ENCODE results near the gene CCDC40.

DNA sequence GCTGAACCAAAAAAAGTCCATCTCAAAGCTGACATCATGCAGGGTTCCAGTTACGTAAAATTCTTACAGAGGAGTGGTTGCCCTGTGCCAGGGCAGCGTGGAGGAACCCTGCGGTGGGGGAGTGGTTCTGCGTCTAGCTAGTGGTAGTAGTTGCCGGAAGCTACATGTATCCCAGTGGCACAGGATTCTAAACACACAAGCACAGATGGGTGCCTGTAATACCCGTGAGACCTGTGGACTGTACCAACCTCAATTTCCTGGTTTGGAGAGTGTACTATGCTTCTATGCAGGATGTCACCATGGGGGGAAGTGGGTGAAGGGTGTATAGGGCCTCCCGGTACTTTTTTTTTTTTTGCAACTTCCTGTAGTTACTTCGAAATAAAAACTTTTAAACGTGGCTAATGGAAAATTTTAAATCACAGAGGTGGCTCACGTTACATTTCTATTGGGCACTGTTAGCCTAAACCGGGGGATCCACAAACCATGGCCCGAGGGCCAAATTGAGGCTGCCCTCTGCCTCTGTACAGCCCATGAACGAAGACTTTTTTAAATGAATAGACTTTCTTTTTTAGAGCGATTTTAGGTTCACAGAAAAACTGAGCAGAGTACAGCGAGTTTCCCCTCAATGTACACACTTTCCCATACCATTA lies 39.3 kb upstream of the CCDC40 start:
- TF ChIP-seq EZH2 (IDR thresholded peaks at IDR 0.05) = no peak
- TF ChIP-seq, protein P1, sequence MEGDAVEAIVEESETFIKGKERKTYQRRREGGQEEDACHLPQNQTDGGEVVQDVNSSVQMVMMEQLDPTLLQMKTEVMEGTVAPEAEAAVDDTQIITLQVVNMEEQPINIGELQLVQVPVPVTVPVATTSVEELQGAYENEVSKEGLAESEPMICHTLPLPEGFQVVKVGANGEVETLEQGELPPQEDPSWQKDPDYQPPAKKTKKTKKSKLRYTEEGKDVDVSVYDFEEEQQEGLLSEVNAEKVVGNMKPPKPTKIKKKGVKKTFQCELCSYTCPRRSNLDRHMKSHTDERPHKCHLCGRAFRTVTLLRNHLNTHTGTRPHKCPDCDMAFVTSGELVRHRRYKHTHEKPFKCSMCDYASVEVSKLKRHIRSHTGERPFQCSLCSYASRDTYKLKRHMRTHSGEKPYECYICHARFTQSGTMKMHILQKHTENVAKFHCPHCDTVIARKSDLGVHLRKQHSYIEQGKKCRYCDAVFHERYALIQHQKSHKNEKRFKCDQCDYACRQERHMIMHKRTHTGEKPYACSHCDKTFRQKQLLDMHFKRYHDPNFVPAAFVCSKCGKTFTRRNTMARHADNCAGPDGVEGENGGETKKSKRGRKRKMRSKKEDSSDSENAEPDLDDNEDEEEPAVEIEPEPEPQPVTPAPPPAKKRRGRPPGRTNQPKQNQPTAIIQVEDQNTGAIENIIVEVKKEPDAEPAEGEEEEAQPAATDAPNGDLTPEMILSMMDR (IDR thresholded peaks at IDR 0.05) = no peak
- no peak for TF ChIP-seq EZH2phosphoT487 (IDR thresholded peaks at IDR 0.05)
